Muscle of back (tissue), 13 donors: ENCODE results near the gene ALMS1. TPM values are rescaled to one million over a fixed set of nuclear protein-coding genes. Genes with fewer than 3 reads are reported as not detected.
A peak's percentile ranks its signal among the peaks of the same experiment; 100 is the strongest.
"Not testable (repeated sequence)": the region's sequence is repeated elsewhere in the genome, so short reads cannot be mapped to it uniquely, and the experiment has no call there.

Source experiments
- DNase-seq, 3 donors: peaks; one replicate each; pipeline versions ENCODE4 v3.0.0 to v3.0.0-alpha.2; 2013
- long read RNA-seq, 9 donors: transcript quantifications; one replicate each; lab custom pipeline, GENCODE V29; 2026
- polyA plus RNA-seq, 10 donors: library from polyadenylated mRNA; unstranded; fragments of 120-200 nt; gene quantifications; one replicate each; pipeline ENCODE4 v1.2.1, GENCODE V29; 2013; ENCODE audit not compliant: insufficient read length in 10 of 10

The ALMS1 gene
- polyA plus RNA-seq, result 10 to 100 TPM; 13.6 to 22.8 (median 16.9) TPM
- long read RNA-seq, donor 1, result 0 reads
- long read RNA-seq, donor 2, result 0 reads
- long read RNA-seq, donor 3, result 0 reads
- long read RNA-seq, donor 4, result 0 reads
- long read RNA-seq, donor 5, result 0 reads
- long read RNA-seq, donor 6, result 0 reads
- long read RNA-seq, donor 7, result 0 reads
- long read RNA-seq, donor 8, result 0 reads
- long read RNA-seq, donor 9, result 0 reads

- peak; percentile 90 to 98 (median 95) for DNase-seq
Measured at GRCh38 chr2:73385504-73386341, at the start of gene ALMS1. Gene ALMS1 (plus strand): TSS chr2:73385836. CDS start chr2:73385869, 33 bp downstream.

GRCh38 chr2:73337828-73338227 lies 47.8 kb upstream of the ALMS1 start:
- no peak for DNase-seq

- DNase-seq, result no peak
Measured at GRCh38 chr2:73339201-73339600, 46.4 kb upstream of the ALMS1 start.

GRCh38 chr2:73341039-73341438 lies 44.6 kb upstream of the ALMS1 start:
- DNase-seq, result no peak

- no peak for DNase-seq
Measured at GRCh38 chr2:73343992-73344391, 41.6 kb upstream of the ALMS1 start.

GRCh38 chr2:73344747-73345146 lies 40.9 kb upstream of the ALMS1 start:
- not testable (repeated sequence) for DNase-seq

- no peak for DNase-seq
Measured at GRCh38 chr2:73350035-73350691, 35.5 kb upstream of the ALMS1 start.

- DNase-seq, result no peak
Measured at GRCh38 chr2:73356097-73356496, 29.5 kb upstream of the ALMS1 start.

GRCh38 chr2:73359915-73360697 lies 25.5 kb upstream of the ALMS1 start:
- DNase-seq, result no peak

- no peak for DNase-seq
Measured at GRCh38 chr2:73366060-73366459, 19.6 kb upstream of the ALMS1 start.

- DNase-seq, result no peak
Measured at GRCh38 chr2:73368781-73369180, 16.9 kb upstream of the ALMS1 start.

- DNase-seq, result no peak
Measured at GRCh38 chr2:73370348-73370747, 15.3 kb upstream of the ALMS1 start.

GRCh38 chr2:73373344-73373743 lies 12.3 kb upstream of the ALMS1 start:
- DNase-seq, result no peak

- DNase-seq, result no peak
Measured at GRCh38 chr2:73374269-73374668, 11.4 kb upstream of the ALMS1 start.

- no peak for DNase-seq
Measured at GRCh38 chr2:73376681-73377080, 9.0 kb upstream of the ALMS1 start.

- DNase-seq, result no peak
Measured at GRCh38 chr2:73383036-73383435, 2.6 kb upstream of the ALMS1 start.

GRCh38 chr2:73385123-73385503 lies 523 bp upstream of the ALMS1 start:
- no peak for DNase-seq

GRCh38 chr2:73386342-73386868 lies 769 bp downstream of the ALMS1 start:
- no peak for DNase-seq

- DNase-seq, result no peak
Measured at GRCh38 chr2:73386894-73387636, 1.4 kb downstream of the ALMS1 start.

- no peak for DNase-seq
Measured at GRCh38 chr2:73402386-73403103, 16.9 kb downstream of the ALMS1 start.
